DOHH2 (cell line): Measurements from ENCODE around the gene IRF2BP2.

ENCODE experiments used
- CTCF ChIP-seq: fragments of 200-600 bp; sonication (generic); IDR thresholded peaks from one replicate; pipeline ENCODE4 v1.5.1; 2014; ENCODE audit warnings: antibody characterized with exemption, mild to moderate bottlenecking, low read depth, low read length; ENCODE audit not compliant: poor library complexity, severe bottlenecking
- EZH2phosphoT487 ChIP-seq: fragments of 200-600 bp; sonication (generic); IDR thresholded peaks from 2 replicates; pipeline ENCODE4 v1.6.1; 2017; ENCODE audit warnings: borderline replicate concordance, mild to moderate bottlenecking, antibody characterized with exemption, low read length, moderate library complexity, mixed read lengths

- TF ChIP-seq CTCF (no peak), EZH2phosphoT487 (no peak)
These were observed 10.2 kb downstream of the IRF2BP2 start for GRCh38 chr1:234599617-234600417.
